B cell (primary cell): ENCODE measurements around the gene SPDYC.

Experiments
- EZH2 ChIP-seq: IDR thresholded peaks from 2 replicates; pipeline ENCODE4 v1.6.1; 2012; ENCODE audit warnings: borderline replicate concordance, low read depth, mild to moderate bottlenecking, moderate library complexity, low read length; ENCODE audit not compliant: insufficient read depth, poor library complexity, severe bottlenecking
- TF ChIP-seq, protein P1 (sequence below): fragments of 200-600 bp; IDR thresholded peaks from one replicate; pipeline ENCODE4 v1.8.0; 2022; ENCODE audit warnings: antibody characterized with exemption, mild to moderate bottlenecking

DNA sequence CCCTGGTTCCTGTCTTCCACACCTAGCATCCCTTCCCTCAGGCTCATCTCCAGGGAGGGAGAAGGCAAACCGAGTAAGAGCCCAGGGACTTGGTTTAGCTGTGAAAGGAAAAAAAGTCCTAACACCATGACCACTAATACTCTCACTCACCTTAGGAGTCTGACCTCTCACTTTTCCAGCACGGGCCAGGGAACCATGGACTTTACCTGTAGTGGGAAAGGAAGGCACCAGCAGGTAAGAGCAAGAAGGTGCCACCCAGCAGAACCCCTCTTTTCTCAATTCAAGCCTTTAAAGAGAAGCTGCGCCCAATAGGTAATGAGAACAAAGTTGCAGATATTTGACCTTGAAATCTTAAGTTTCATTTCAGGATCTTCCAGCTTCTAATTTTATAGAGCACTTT is 49.2 kb upstream of the SPDYC start:
- TF ChIP-seq, protein P1, sequence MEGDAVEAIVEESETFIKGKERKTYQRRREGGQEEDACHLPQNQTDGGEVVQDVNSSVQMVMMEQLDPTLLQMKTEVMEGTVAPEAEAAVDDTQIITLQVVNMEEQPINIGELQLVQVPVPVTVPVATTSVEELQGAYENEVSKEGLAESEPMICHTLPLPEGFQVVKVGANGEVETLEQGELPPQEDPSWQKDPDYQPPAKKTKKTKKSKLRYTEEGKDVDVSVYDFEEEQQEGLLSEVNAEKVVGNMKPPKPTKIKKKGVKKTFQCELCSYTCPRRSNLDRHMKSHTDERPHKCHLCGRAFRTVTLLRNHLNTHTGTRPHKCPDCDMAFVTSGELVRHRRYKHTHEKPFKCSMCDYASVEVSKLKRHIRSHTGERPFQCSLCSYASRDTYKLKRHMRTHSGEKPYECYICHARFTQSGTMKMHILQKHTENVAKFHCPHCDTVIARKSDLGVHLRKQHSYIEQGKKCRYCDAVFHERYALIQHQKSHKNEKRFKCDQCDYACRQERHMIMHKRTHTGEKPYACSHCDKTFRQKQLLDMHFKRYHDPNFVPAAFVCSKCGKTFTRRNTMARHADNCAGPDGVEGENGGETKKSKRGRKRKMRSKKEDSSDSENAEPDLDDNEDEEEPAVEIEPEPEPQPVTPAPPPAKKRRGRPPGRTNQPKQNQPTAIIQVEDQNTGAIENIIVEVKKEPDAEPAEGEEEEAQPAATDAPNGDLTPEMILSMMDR = no peak
- TF ChIP-seq EZH2 = no peak
